ENCODE results near the gene ITGAL. TPM values are rescaled to one million over a fixed set of nuclear protein-coding genes. Genes with fewer than 3 reads are reported as not detected.

ITGAL gene
- total and polyA plus RNA-seq, 12 donors: 0.72 to 14.7 (median 4.3) TPM

GRCh38 chr16:30561089-30561816 lies 88.7 kb downstream of the ITGAL start:
- peak in 3 of 7 donors; percentile 35 to 53 (median 43) for DNase-seq
- peak overlapping the region in 2 of 4 donors; percentile 43 for H3K4me3 ChIP-seq
- intact Hi-C loops (cut with DNase I): loop anchor here in 1 of 2 donors (10.0 kb wide), 1 partner anchor 54 kb away; the partner anchor contains the start of gene ZNF689
- H3K36me3 ChIP-seq (replicated peaks in 1 of 2): no peaks in the 10 kb centered on the region
- peaks cover 14 to 19% of the 10 kb centered on the region in 2 donors for H3K4me1 ChIP-seq (replicated peaks in 1 of 2)
- no peak for TF ChIP-seq CTCF (IDR thresholded peaks at IDR 0.05)
- TF ChIP-seq POLR2A (IDR thresholded peaks at IDR 0.05): no peak
- WGBS, 4 donors: 16 to 33% (median 24%) methylated on average over 17 to 46 of the region's 46 CpGs
- no peaks in the 10 kb centered on the region for H3K9me3 ChIP-seq (replicated peaks in 1 of 3)
- H3K27me3 ChIP-seq: no peaks in the 10 kb centered on the region
- peak overlapping the region in 3 of 5 donors; percentile 26 to 62 (median 47) for H3K27ac ChIP-seq

- Histone ChIP-seq H3K27me3 (no peaks in the 10 kb centered on the region), H3K4me1 (replicated peaks in 1 of 2) (peaks cover 8 to 11% of the 10 kb centered on the region in 2 donors), H3K27ac (peak overlapping the region in 1 of 5 donors; percentile 62), H3K36me3 (replicated peaks in 1 of 2) (no peaks in the 10 kb centered on the region), H3K4me3 (peak overlapping the region in 1 of 4 donors; percentile 43), H3K9me3 (replicated peaks in 1 of 3) (no peaks in the 10 kb centered on the region)
- intact Hi-C loops (cut with DNase I): loop anchor here in 1 of 2 donors (10.0 kb wide), 1 partner anchor 53 kb away; the partner anchor contains the start of gene ZNF689
- WGBS, 4 donors: 85 to 93% (median 88%) methylated on average over 14 of the region's 14 CpGs
- no peak for TF ChIP-seq CTCF (IDR thresholded peaks at IDR 0.05)
- TF ChIP-seq POLR2A (IDR thresholded peaks at IDR 0.05): no peak
- no peak for DNase-seq
These were observed 89.5 kb downstream of the ITGAL start for GRCh38 chr16:30562021-30562420.

GRCh38 chr16:30565526-30565925 lies 93.0 kb downstream of the ITGAL start:
- 68 to 72% (median 70%) methylated on average over 7 of the region's 7 CpGs for WGBS, 4 donors
- H3K27ac ChIP-seq: no peak overlapping the region
- TF ChIP-seq POLR2A (IDR thresholded peaks at IDR 0.05) (no peak), CTCF (IDR thresholded peaks at IDR 0.05) (no peak)

GRCh38 chr16:30565984-30566383 lies 93.4 kb downstream of the ITGAL start:
- H3K27ac ChIP-seq: no peak overlapping the region
- no peak overlapping the region for H3K4me3 ChIP-seq
- TF ChIP-seq CTCF (IDR thresholded peaks at IDR 0.05) (no peak), POLR2A (IDR thresholded peaks at IDR 0.05) (no peak)
- peaks cover 4 to 28% of the 10 kb centered on the region in 2 donors for H3K4me1 ChIP-seq (replicated peaks in 1 of 2)
- DNase-seq: no peak
- H3K36me3 ChIP-seq (replicated peaks in 1 of 2): no peaks in the 10 kb centered on the region
- H3K9me3 ChIP-seq (replicated peaks in 1 of 3): no peaks in the 10 kb centered on the region
- intact Hi-C loops (cut with DNase I): loop anchor here in 1 of 2 donors (10.0 kb wide), 1 partner anchor 49 kb away; the partner anchor contains the start of gene ZNF689
- WGBS, 4 donors: 62 to 65% (median 63%) methylated on average over 7 to 8 of the region's 8 CpGs
- H3K27me3 ChIP-seq: no peaks in the 10 kb centered on the region

More at GRCh38 chr16:30565526-30565925, 93.0 kb downstream of the ITGAL start:
- intact Hi-C loops (cut with DNase I): loop anchor here in 1 of 2 donors (10.0 kb wide), 1 partner anchor 49 kb away; the partner anchor contains the start of gene ZNF689
- Histone ChIP-seq H3K9me3 (replicated peaks in 1 of 3) (no peaks in the 10 kb centered on the region), H3K4me1 (replicated peaks in 1 of 2) (peaks cover 0 to 25% of the 10 kb centered on the region in 2 donors), H3K36me3 (replicated peaks in 1 of 2) (no peaks in the 10 kb centered on the region), H3K27me3 (no peaks in the 10 kb centered on the region), H3K4me3 (no peak overlapping the region)
- DNase-seq: no peak

Data from adrenal gland (tissue), 12 donors.